Upper lobe of left lung (tissue), 4 donors: ENCODE data around the gene ANKLE2.

Experiments
- CTCF ChIP-seq, 6 experiments: fragments of 450-650 bp in 4 of 6; fragments of 200-600 bp in 2 of 6; sonication (generic) in 2 of 6; IDR thresholded peaks; one replicate each; pipeline ENCODE4 v1.5.1; 2016 to 2019; ENCODE audit warnings: antibody characterized with exemption in 6 of 6
- EP300 ChIP-seq, 4 donors: sonication (generic); formaldehyde crosslinking; IDR thresholded peaks; one replicate each; pipeline ENCODE4 v1.5.1; 2017; ENCODE audit warnings: antibody characterized with exemption in 4 of 4, control low read depth in 2 of 4
- POLR2A ChIP-seq, 4 donors: fragments of 450-650 bp; IDR thresholded peaks; one replicate each; pipeline ENCODE4 v1.5.1; 2016 to 2017; ENCODE audit warnings: antibody characterized with exemption in 4 of 4, mild to moderate bottlenecking in 2 of 4
- POLR2AphosphoS5 ChIP-seq, 2 donors: sonication (generic); formaldehyde crosslinking; IDR thresholded peaks; one replicate each; pipeline ENCODE4 v1.5.1; 2017; ENCODE audit warnings: antibody characterized with exemption in 2 of 2

- TF ChIP-seq EP300 (IDR thresholded peaks at IDR 0.05) (no peak), CTCF (IDR thresholded peaks at IDR 0.05) (no peak), POLR2AphosphoS5 (IDR thresholded peaks at IDR 0.05) (no peak), POLR2A (IDR thresholded peaks at IDR 0.05) (no peak)
These were observed 15.4 kb upstream of the ANKLE2 start for GRCh38 chr12:132776816-132777568.
